ENCODE results near the gene COL8A2. TPM values are rescaled to one million over a fixed set of nuclear protein-coding genes. Genes with fewer than 3 reads are reported as not detected.

The COL8A2 gene
- total RNA-seq, 2 donors from 2014 or later = 1.3 to 1.6 TPM

GRCh38 chr1:36137776-36138175 lies 12.8 kb upstream of the COL8A2 start:
- 81 to 89% methylated on average over 3 of the region's 3 CpGs for WGBS, 2 donors
- Histone ChIP-seq H3K4me1 (peaks cover 48% of the 10 kb centered on the region), H3K9me3 (no peaks in the 10 kb centered on the region), H3K36me3 (replicated peaks in 1 of 2; ENCODE audit: insufficient read depth in 1 of 2, low read depth in 2 of 2) (peaks cover 0 to 21% of the 10 kb centered on the region in 2 donors), H3K27ac (no peak overlapping the region), H3K4me3 (no peak overlapping the region), H3K27me3 (no peaks in the 10 kb centered on the region)
- intact Hi-C loops (cut with DNase I) = no loop called here
- ATAC-seq (no peak), DNase-seq (no peak)
- TF ChIP-seq POLR2A (IDR thresholded peaks at IDR 0.05) (no peak), CTCF (IDR thresholded peaks at IDR 0.05) (no peak)

GRCh38 chr1:36137226-36137625 lies 12.2 kb upstream of the COL8A2 start:
- H3K36me3 ChIP-seq (replicated peaks in 1 of 2; ENCODE audit: insufficient read depth in 1 of 2, low read depth in 2 of 2) = peaks cover 0 to 21% of the 10 kb centered on the region in 2 donors
- intact Hi-C loops (cut with DNase I) = no loop called here
- 73 to 74% methylated on average over 5 of the region's 5 CpGs for WGBS, 2 donors
- ATAC-seq (no peak), DNase-seq (no peak)
- no peak overlapping the region for H3K27ac ChIP-seq
- no peaks in the 10 kb centered on the region for H3K9me3 ChIP-seq
- no peaks in the 10 kb centered on the region for H3K27me3 ChIP-seq
- TF ChIP-seq CTCF (IDR thresholded peaks at IDR 0.05) (no peak), POLR2A (IDR thresholded peaks at IDR 0.05) (no peak)
- H3K4me3 ChIP-seq = no peak overlapping the region
- peaks cover 44% of the 10 kb centered on the region for H3K4me1 ChIP-seq

GRCh38 chr1:36136535-36136934 lies 11.5 kb upstream of the COL8A2 start:
- 60 to 67% methylated on average over 1 of the region's 1 CpG for WGBS, 2 donors
- Histone ChIP-seq H3K27ac (peak overlapping the region in 1 of 4 donors; percentile 22), H3K9me3 (no peaks in the 10 kb centered on the region), H3K4me3 (no peak overlapping the region), H3K27me3 (no peaks in the 10 kb centered on the region), H3K36me3 (replicated peaks in 1 of 2; ENCODE audit: insufficient read depth in 1 of 2, low read depth in 2 of 2) (peaks cover 0 to 21% of the 10 kb centered on the region in 2 donors), H3K4me1 (peaks cover 37% of the 10 kb centered on the region)
- ATAC-seq (no peak), DNase-seq (no peak)
- TF ChIP-seq CTCF (IDR thresholded peaks at IDR 0.05) (no peak), POLR2A (IDR thresholded peaks at IDR 0.05) (no peak)
- intact Hi-C loops (cut with DNase I) = no loop called here

GRCh38 chr1:36135796-36136195 lies 10.8 kb upstream of the COL8A2 start:
- Histone ChIP-seq H3K27ac (peak overlapping the region in 2 of 4 donors; percentile 22 to 59), H3K4me1 (peaks cover 32% of the 10 kb centered on the region), H3K9me3 (no peaks in the 10 kb centered on the region), H3K4me3 (no peak overlapping the region), H3K27me3 (no peaks in the 10 kb centered on the region), H3K36me3 (replicated peaks in 1 of 2; ENCODE audit: insufficient read depth in 1 of 2, low read depth in 2 of 2) (peaks cover 0 to 21% of the 10 kb centered on the region in 2 donors)
- ATAC-seq (no peak), DNase-seq (no peak)
- TF ChIP-seq POLR2A (IDR thresholded peaks at IDR 0.05) = no peak
- no peak for TF ChIP-seq CTCF (IDR thresholded peaks at IDR 0.05)
- intact Hi-C loops (cut with DNase I) = no loop called here

- intact Hi-C loops (cut with DNase I) = no loop called here
- WGBS, 2 donors = 57 to 64% methylated on average over 6 of the region's 6 CpGs
- H3K36me3 ChIP-seq (replicated peaks in 1 of 2; ENCODE audit: insufficient read depth in 1 of 2, low read depth in 2 of 2) = peaks cover 0 to 21% of the 10 kb centered on the region in 2 donors
- peaks cover 28% of the 10 kb centered on the region for H3K4me1 ChIP-seq
- DNase-seq (no peak), ATAC-seq (no peak)
- no peaks in the 10 kb centered on the region for H3K9me3 ChIP-seq
- no peaks in the 10 kb centered on the region for H3K27me3 ChIP-seq
- H3K27ac ChIP-seq = peak overlapping the region in 3 of 4 donors; percentile 23 to 59 (median 33)
- no peak overlapping the region for H3K4me3 ChIP-seq
- no peak for TF ChIP-seq CTCF (IDR thresholded peaks at IDR 0.05)
- no peak for TF ChIP-seq POLR2A (IDR thresholded peaks at IDR 0.05)
These were observed 10.3 kb upstream of the COL8A2 start for GRCh38 chr1:36135330-36135667.

Measured in body of pancreas (tissue), 4 donors.